ENCODE measurements around the gene BCAR3.

DNA sequence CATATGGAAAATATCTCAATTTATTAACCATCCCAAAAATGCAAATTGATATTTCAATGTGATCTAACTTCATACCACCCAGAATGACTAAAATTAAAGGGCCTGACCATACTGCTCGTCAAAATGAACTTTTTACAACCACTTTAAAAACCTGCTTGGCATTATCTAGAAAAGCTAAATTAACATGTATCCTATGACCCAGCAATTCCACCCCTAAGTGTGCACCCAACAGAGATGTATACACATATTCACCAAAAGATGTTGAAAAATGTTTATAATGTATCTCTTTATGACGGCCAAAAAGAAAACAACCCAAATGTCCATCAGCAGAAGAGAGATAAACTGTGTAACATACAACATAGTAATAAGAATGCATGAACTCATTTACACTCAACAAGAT is 1.6 kb upstream of the BCAR3 start:
- TF ChIP-seq CTCF (IDR thresholded peaks at IDR 0.05): no peak
- TF ChIP-seq POLR2A (IDR thresholded peaks at IDR 0.05): no peak
